GM12873 (cell line): ENCODE measurements around the gene SRBD1.
A peak's percentile ranks its signal among the peaks of the same experiment; 100 is the strongest.

Experiments used
- CTCF ChIP-seq: IDR thresholded peaks from 2 replicates; pipeline ENCODE4 v1.5.1; 2012; ENCODE audit warnings: low read depth, mild to moderate bottlenecking, moderate library complexity, low read length, control low read depth; ENCODE audit not compliant: insufficient read depth; ENCODE audit errors: missing control alignments

Gene SRBD1

GRCh38 chr2:45446016-45446415 is 165.1 kb downstream of the SRBD1 start:
- TF ChIP-seq CTCF, result no peak

- no peak for TF ChIP-seq CTCF
These were observed 166.0 kb downstream of the SRBD1 start for GRCh38 chr2:45445037-45445436.

- TF ChIP-seq CTCF, result no peak
These were observed 168.1 kb downstream of the SRBD1 start for GRCh38 chr2:45443012-45443411.

- no peak for TF ChIP-seq CTCF
These were observed 169.0 kb downstream of the SRBD1 start for GRCh38 chr2:45442026-45442425.

- TF ChIP-seq CTCF, result no peak
These were observed 169.5 kb downstream of the SRBD1 start for GRCh38 chr2:45441571-45441970.

- peak; percentile 13 for TF ChIP-seq CTCF
These were observed 171.0 kb downstream of the SRBD1 start for GRCh38 chr2:45439788-45440773.

- TF ChIP-seq CTCF, result no peak
These were observed 172.0 kb downstream of the SRBD1 start for GRCh38 chr2:45438872-45439665.
